ENCODE data around the gene NALCN.

DNA sequence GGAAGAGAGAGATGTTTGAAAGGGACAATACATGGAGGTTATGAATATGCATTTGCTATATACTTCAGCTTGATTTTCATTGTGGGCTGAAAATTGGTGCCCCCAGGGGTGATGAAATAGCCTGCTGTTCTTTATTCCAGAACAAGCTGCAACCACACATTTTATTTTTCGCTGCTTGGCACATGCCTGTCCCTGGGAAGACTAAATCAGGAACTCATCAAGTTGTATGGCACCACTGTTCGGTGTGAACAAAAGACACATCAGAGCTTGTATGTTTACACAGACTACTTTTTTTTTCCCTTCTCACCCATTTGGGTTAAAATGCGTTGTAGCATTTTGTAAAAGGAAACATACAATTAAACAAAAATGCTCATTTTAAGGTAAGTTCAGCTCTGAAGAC lies 230.7 kb downstream of the NALCN start:
- no peak for TF ChIP-seq EP300 (IDR thresholded peaks at IDR 0.05; ENCODE audit: borderline replicate concordance)
- TF ChIP-seq TEAD4 (IDR thresholded peaks at IDR 0.05): no peak
- no peak for TF ChIP-seq CEBPB (IDR thresholded peaks at IDR 0.05)
- no peak for TF ChIP-seq TCF12 (IDR thresholded peaks at IDR 0.05; ENCODE audit: low read depth)
- no peak for TF ChIP-seq ZBTB7A (IDR thresholded peaks at IDR 0.05; ENCODE audit: low read depth)
- no peak for TF ChIP-seq RAD21 (IDR thresholded peaks at IDR 0.05; ENCODE audit: low read depth)
- no peak for TF ChIP-seq CREB1 (IDR thresholded peaks at IDR 0.05; ENCODE audit: low read depth)
- TF ChIP-seq, protein P1, sequence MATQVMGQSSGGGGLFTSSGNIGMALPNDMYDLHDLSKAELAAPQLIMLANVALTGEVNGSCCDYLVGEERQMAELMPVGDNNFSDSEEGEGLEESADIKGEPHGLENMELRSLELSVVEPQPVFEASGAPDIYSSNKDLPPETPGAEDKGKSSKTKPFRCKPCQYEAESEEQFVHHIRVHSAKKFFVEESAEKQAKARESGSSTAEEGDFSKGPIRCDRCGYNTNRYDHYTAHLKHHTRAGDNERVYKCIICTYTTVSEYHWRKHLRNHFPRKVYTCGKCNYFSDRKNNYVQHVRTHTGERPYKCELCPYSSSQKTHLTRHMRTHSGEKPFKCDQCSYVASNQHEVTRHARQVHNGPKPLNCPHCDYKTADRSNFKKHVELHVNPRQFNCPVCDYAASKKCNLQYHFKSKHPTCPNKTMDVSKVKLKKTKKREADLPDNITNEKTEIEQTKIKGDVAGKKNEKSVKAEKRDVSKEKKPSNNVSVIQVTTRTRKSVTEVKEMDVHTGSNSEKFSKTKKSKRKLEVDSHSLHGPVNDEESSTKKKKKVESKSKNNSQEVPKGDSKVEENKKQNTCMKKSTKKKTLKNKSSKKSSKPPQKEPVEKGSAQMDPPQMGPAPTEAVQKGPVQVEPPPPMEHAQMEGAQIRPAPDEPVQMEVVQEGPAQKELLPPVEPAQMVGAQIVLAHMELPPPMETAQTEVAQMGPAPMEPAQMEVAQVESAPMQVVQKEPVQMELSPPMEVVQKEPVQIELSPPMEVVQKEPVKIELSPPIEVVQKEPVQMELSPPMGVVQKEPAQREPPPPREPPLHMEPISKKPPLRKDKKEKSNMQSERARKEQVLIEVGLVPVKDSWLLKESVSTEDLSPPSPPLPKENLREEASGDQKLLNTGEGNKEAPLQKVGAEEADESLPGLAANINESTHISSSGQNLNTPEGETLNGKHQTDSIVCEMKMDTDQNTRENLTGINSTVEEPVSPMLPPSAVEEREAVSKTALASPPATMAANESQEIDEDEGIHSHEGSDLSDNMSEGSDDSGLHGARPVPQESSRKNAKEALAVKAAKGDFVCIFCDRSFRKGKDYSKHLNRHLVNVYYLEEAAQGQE (IDR thresholded peaks at IDR 0.05; ENCODE audit: low read depth): no peak
- TF ChIP-seq TAF1 (IDR thresholded peaks at IDR 0.05; ENCODE audit: low read depth): no peak
- no peak for TF ChIP-seq NFIC (IDR thresholded peaks at IDR 0.05)
- no peak for TF ChIP-seq YY1 (IDR thresholded peaks at IDR 0.05; ENCODE audit: low read depth)

Measured in Ishikawa (cell line).